GM19239 (cell line): ENCODE results near the gene ERGIC1.
"Not testable (repeated sequence)": the region's sequence is repeated elsewhere in the genome, so short reads cannot be mapped to it uniquely, and the experiment has no call there.

Experiments used
- DNase-seq: peaks from one replicate; pipeline ENCODE4 v3.0.0; 2011; ENCODE audit warnings: low spot score; ENCODE audit not compliant: insufficient read length
- FAIRE-seq: peaks from 2 replicates; lab custom pipeline; 2011; peaks lifted over from hg19 to GRCh38; lab: Jason Lieb, UNC

ERGIC1 gene

GRCh38 chr5:172860520-172861443, 26.7 kb downstream of the ERGIC1 start:
- FAIRE-seq (no peak), DNase-seq (no peak)

- DNase-seq (no peak), FAIRE-seq (no peak)
Observed at GRCh38 chr5:172861461-172861860, 27.4 kb downstream of the ERGIC1 start.

GRCh38 chr5:172862165-172862801, 28.2 kb downstream of the ERGIC1 start:
- no peak for FAIRE-seq
- no peak for DNase-seq

- DNase-seq, FAIRE-seq: not testable (repeated sequence)
Observed at GRCh38 chr5:172864171-172864570, 30.1 kb downstream of the ERGIC1 start.

GRCh38 chr5:172864747-172865146, 30.7 kb downstream of the ERGIC1 start:
- DNase-seq (no peak), FAIRE-seq (no peak)

- FAIRE-seq, result no peak
- DNase-seq, result no peak
Observed at GRCh38 chr5:172866378-172866777, 32.3 kb downstream of the ERGIC1 start.

GRCh38 chr5:172866802-172867748, 33.0 kb downstream of the ERGIC1 start:
- no peak for DNase-seq
- FAIRE-seq, result no peak

GRCh38 chr5:172867761-172868435, 33.8 kb downstream of the ERGIC1 start:
- FAIRE-seq (no peak), DNase-seq (no peak)

- FAIRE-seq (no peak), DNase-seq (no peak)
Observed at GRCh38 chr5:172868436-172868923, 34.4 kb downstream of the ERGIC1 start.

- FAIRE-seq (no peak), DNase-seq (no peak)
Observed at GRCh38 chr5:172868924-172869591, 35.0 kb downstream of the ERGIC1 start.

- no peak for FAIRE-seq
- no peak for DNase-seq
Observed at GRCh38 chr5:172869691-172870090, 35.6 kb downstream of the ERGIC1 start.

GRCh38 chr5:172870291-172870714, 36.3 kb downstream of the ERGIC1 start:
- no peak for DNase-seq
- no peak for FAIRE-seq

- DNase-seq, result no peak
- no peak for FAIRE-seq
Observed at GRCh38 chr5:172870715-172871461, 36.8 kb downstream of the ERGIC1 start.

- DNase-seq (no peak), FAIRE-seq (no peak)
Observed at GRCh38 chr5:172871536-172871935, 37.5 kb downstream of the ERGIC1 start.

- DNase-seq, result no peak
- FAIRE-seq, result no peak
Observed at GRCh38 chr5:172871982-172872381, 37.9 kb downstream of the ERGIC1 start.

- DNase-seq, result no peak
- no peak for FAIRE-seq
Observed at GRCh38 chr5:172872997-172873491, 39.0 kb downstream of the ERGIC1 start.

GRCh38 chr5:172873513-172873912, 39.5 kb downstream of the ERGIC1 start:
- FAIRE-seq, result no peak

More at GRCh38 chr5:172873513-172873912, 39.5 kb downstream of the ERGIC1 start:
- no peak for DNase-seq
